GM13976 (cell line): ENCODE data around the gene LAMA4.

Experiments
- DNase-seq: peaks from one replicate; pipeline ENCODE4 v3.0.0; 2012; ENCODE audit warnings: low spot score
- CTCF ChIP-seq: IDR thresholded peaks from 2 replicates; pipeline ENCODE4 v1.5.1; 2012; ENCODE audit warnings: borderline replicate concordance, mild to moderate bottlenecking; ENCODE audit not compliant: insufficient read depth; ENCODE audit errors: extremely low read depth, missing control alignments, control extremely low read depth
- in situ Hi-C: fragments of 300-500 bp; cut with MboI; formaldehyde crosslinking; loops from one replicate; pipeline ENCODE4 v1.12.0; 2022; ENCODE audit warnings: low sequenced_read_pairs, mixed read lengths, inconsistent platforms; ENCODE audit not compliant: unreplicated experiment

LAMA4 gene

GRCh38 chr6:112180095-112180820, 74.1 kb downstream of the LAMA4 start:
- TF ChIP-seq CTCF = peak; percentile 52
- in situ Hi-C loops = loop anchor here (10.0 to 25.0 kb wide), 2 partner anchors 125 to 1707 kb away; no protein-coding TSS in a partner anchor
- peak; percentile 61 for DNase-seq

- in situ Hi-C loops = loop anchor here (10.0 to 25.0 kb wide), 2 partner anchors 125 to 1708 kb away; no protein-coding TSS in a partner anchor
- no peak for DNase-seq
These were observed 74.7 kb downstream of the LAMA4 start for GRCh38 chr6:112179631-112180030.

GRCh38 chr6:112178846-112179245, 75.5 kb downstream of the LAMA4 start:
- in situ Hi-C loops = loop anchor here (25.0 kb wide), 1 partner anchor 1708 kb away; no protein-coding TSS in a partner anchor
- TF ChIP-seq CTCF = no peak
- no peak for DNase-seq

More at GRCh38 chr6:112179631-112180030, 74.7 kb downstream of the LAMA4 start:
- no peak for TF ChIP-seq CTCF

GRCh38 chr6:112177092-112177491, 77.3 kb downstream of the LAMA4 start:
- in situ Hi-C loops = loop anchor here (25.0 kb wide), 1 partner anchor 1710 kb away; no protein-coding TSS in a partner anchor
- TF ChIP-seq CTCF = no peak
- no peak for DNase-seq

GRCh38 chr6:112176175-112176574, 78.2 kb downstream of the LAMA4 start:
- in situ Hi-C loops = loop anchor here (25.0 kb wide), 1 partner anchor 1711 kb away; no protein-coding TSS in a partner anchor
- TF ChIP-seq CTCF = no peak
- no peak for DNase-seq

GRCh38 chr6:112173221-112173804, 81.1 kb downstream of the LAMA4 start:
- in situ Hi-C loops = no loop called here
- TF ChIP-seq CTCF = no peak
- DNase-seq = no peak
